ENCODE results near the gene BAG3. TPM values are rescaled to one million over a fixed set of nuclear protein-coding genes. Genes with fewer than 3 reads are reported as not detected.

The BAG3 gene
- total RNA-seq, 1 experiment from 2014 or later: 19.7 TPM

DNA sequence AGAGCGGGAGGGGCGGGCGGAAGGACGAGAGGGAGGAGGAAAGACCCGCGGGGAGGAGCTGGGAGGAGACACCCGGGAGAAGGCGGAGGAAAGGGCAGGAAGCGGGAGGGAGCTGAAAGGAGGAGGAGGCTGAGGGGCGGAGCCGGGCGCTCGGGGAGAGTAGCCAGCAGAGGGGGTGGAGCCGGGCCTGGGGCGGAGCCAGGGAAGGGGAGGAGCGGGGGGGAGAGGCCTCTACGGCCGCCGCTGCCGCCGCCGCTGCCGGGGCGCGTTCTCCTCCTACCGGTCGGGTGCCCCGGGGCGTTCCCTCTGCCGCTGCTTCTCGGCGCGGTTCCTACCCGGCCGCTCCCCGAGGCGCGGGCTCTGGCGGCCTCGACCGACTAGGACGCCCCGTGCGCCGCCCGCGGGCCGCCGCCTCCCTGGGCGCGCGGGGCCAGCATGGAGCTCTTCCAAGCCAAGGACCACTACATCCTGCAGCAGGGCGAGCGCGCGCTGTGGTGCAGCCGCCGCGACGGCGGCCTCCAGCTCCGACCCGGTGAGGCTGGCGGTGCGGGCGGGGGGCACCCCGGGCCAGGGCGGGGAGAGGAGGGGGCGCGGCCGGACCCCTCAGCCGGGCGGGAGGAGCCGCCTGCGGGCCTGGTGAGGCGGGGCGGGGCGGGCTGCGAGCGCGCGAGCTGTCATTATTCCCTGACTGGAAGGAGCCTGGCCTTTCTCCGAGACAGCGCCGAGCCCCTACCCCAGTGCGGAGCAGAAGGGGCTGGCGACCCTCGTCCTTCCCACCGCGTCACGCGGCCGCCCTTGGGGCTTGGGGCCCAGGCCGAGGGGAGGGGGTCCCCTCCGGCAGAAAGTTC, 74.9 kb downstream of the BAG3 start, which contains the start of gene INPP5F:
TSS of gene INPP5F (plus strand) at position 223 of the 848 bp plus-strand sequence. CDS start at position 436, 213 bp downstream.
- H3K4me3 ChIP-seq: peak within 1 kb of the TSS; percentile 97
- DNase-seq (ENCODE audit: low read depth in 1 of 2, low spot score in 2 of 2): peak; percentile 92 to 100
- no peaks in the 10 kb centered on the region for H3K27me3 ChIP-seq (replicated peaks)
- H3K4me1 ChIP-seq (replicated peaks): peaks cover 17% of the 10 kb centered on the region
- H3K36me3 ChIP-seq: peaks cover 3% of the 10 kb centered on the region; the same call in 1 of the 2 replicates
- H3K9me3 ChIP-seq (replicated peaks): no peaks in the 10 kb centered on the region
- H3K27ac ChIP-seq: peak within 1 kb of the TSS; percentile 77

- H3K4me1 ChIP-seq (replicated peaks): peaks cover 17% of the 10 kb centered on the region
- H3K36me3 ChIP-seq: peaks cover 3% of the 10 kb centered on the region; the same call in 1 of the 2 replicates
- DNase-seq (ENCODE audit: low read depth in 1 of 2, low spot score in 2 of 2): no peak
- H3K27me3 ChIP-seq (replicated peaks): no peaks in the 10 kb centered on the region
- no peaks in the 10 kb centered on the region for H3K9me3 ChIP-seq (replicated peaks)
- H3K4me3 ChIP-seq: peak overlapping the region; percentile 97
- no peak overlapping the region for H3K27ac ChIP-seq
Measured at GRCh38 chr10:119726676-119727261, 75.6 kb downstream of the BAG3 start.

Other genes starting within 250 kb of the BAG3 start
- 9.7 and 27.7 TPM in 2 replicates for gene RGS10, start 108.7 kb upstream of the BAG3 start, total RNA-seq (2014; rRNA removed; shearing (Covaris generic))
- 22.9 and 47.8 TPM in 2 replicates for gene TIAL1, start 54.4 kb upstream of the BAG3 start, total RNA-seq (2014; rRNA removed; shearing (Covaris generic))
- gene INPP5F, start 74.7 kb downstream of the BAG3 start, total RNA-seq (2014; rRNA removed; shearing (Covaris generic)): 39.9 and 46.3 TPM in 2 replicates
- 114 and 152 TPM in 2 replicates for gene MCMBP, start 221.5 kb downstream of the BAG3 start, total RNA-seq (2014; rRNA removed; shearing (Covaris generic))
- gene SEC23IP, start 241.3 kb downstream of the BAG3 start, total RNA-seq (2014; rRNA removed; shearing (Covaris generic)): 20.1 and 30.3 TPM in 2 replicates